Measurements from ENCODE around the gene KIAA1143. TPM values are rescaled to one million over a fixed set of nuclear protein-coding genes. Genes with fewer than 3 reads are reported as not detected.

Gene KIAA1143
- total and polyA plus RNA-seq, 2 donors (not counting 3 experiments of a cell fraction or from before 2014, with no cell fraction given), result 6.1 to 25.2 TPM

GRCh38 chr3:44805960-44806359 is 44.5 kb upstream of the KIAA1143 start:
- Histone ChIP-seq H2AFZ (ENCODE audit: low read depth, low read length) (no peak overlapping the region), H3K9me3 (replicated peaks; ENCODE audit: control insufficient read depth, insufficient read depth, low read length) (no peaks in the 10 kb centered on the region), H3K9ac (replicated peaks; ENCODE audit: extremely low read depth, insufficient read depth, low read length) (no peak overlapping the region), H3K4me3 (replicated peaks in 1 of 3; ENCODE audit: insufficient read depth in 1 of 3, low read depth in 1 of 3, low read length in 3 of 3) (no peak overlapping the region), H3K27ac (ENCODE audit: insufficient read depth, low read depth, low read length) (no peak overlapping the region), H3K4me1 (ENCODE audit: control insufficient read depth, extremely low read depth, insufficient read depth, low read length) (no peaks in the 10 kb centered on the region), H3K79me2 (ENCODE audit: control insufficient read depth, insufficient read depth, low read length) (no peaks in the 10 kb centered on the region), H3K9me1 (replicated peaks; ENCODE audit: control insufficient read depth, extremely low read depth, insufficient read depth, low read length) (no peaks in the 10 kb centered on the region), H3K36me3 (ENCODE audit: control insufficient read depth in 2 of 2, extremely low read depth in 1 of 2, insufficient read depth in 2 of 2, low read length in 2 of 2) (peaks cover 0 to 2% of the 10 kb centered on the region in 2 experiments), H3K4me2 (ENCODE audit: insufficient read depth, low read length) (no peak overlapping the region), H4K20me1 (replicated peaks; ENCODE audit: control insufficient read depth, extremely low read depth, insufficient read depth, low read length) (no peaks in the 10 kb centered on the region), H3K27me3 (ENCODE audit: control insufficient read depth in 2 of 2, insufficient read depth in 2 of 2, low read length in 2 of 2) (no peaks in the 10 kb centered on the region)
- FAIRE-seq, result no peak
- intact Hi-C loops (cut with micrococcal nuclease) (loop anchor here (5.0 kb wide), 1 partner anchor 106 kb away; no protein-coding TSS in a partner anchor), dilution Hi-C loops (cut with MboI; ENCODE audit: extremely low pct_ligation_motif_present, low sequenced_read_pairs) (no loop called here)
- no TSS peak for BruUV-seq (replicated peaks)
- no peak for DNase-seq (ENCODE audit: low read depth, low spot score)
- ChIA-PET CTCF (interaction anchor here (0.8 to 0.9 kb wide), 2 partner anchors 9 to 19 kb away, joined by 3 read pairs; no protein-coding TSS in a partner anchor), POLR2A (no interaction called here)
- no peak for TF ChIP-seq GATA2 (IDR thresholded peaks at IDR 0.05; ENCODE audit: insufficient read depth, insufficient read length, low read depth, low read length)
- TF ChIP-seq MYC (IDR thresholded peaks at IDR 0.05; ENCODE audit: low read depth, low read length), result no peak
- TF ChIP-seq CTCF (IDR thresholded peaks at IDR 0.05; ENCODE audit: extremely low read depth in 1 of 2, insufficient read depth in 1 of 2, low read depth in 1 of 2, low read length in 2 of 2), result no peak
- no peak for TF ChIP-seq MAX (IDR thresholded peaks at IDR 0.05; ENCODE audit: insufficient read depth, insufficient read length)
- TF ChIP-seq FOS (IDR thresholded peaks at IDR 0.05; ENCODE audit: borderline replicate concordance, insufficient read depth, low read length), result no peak
- no peak for TF ChIP-seq JUN (IDR thresholded peaks at IDR 0.05; ENCODE audit: borderline replicate concordance, insufficient read depth, insufficient read length, low read depth)
- TF ChIP-seq POLR2A (IDR thresholded peaks at IDR 0.05; ENCODE audit: low read depth, low read length), result no peak
- no peak for TF ChIP-seq EZH2 (IDR thresholded peaks at IDR 0.05; ENCODE audit: borderline replicate concordance, low read depth, low read length, severe bottlenecking)
- TF ChIP-seq POLR2AphosphoS5 (IDR thresholded peaks at IDR 0.05; ENCODE audit: insufficient read depth, low read depth, low read length), result no peak
